ENCODE results near the gene CYP11A1.
A peak's percentile ranks its signal among the peaks of the same experiment; 100 is the strongest.

The CYP11A1 gene

GRCh38 chr15:74339371-74339770 lies 28.1 kb downstream of the CYP11A1 start:
- no peaks in the 10 kb centered on the region for H3K36me3 ChIP-seq (ENCODE audit: low read depth)
- no peak for TF ChIP-seq CTCF (IDR thresholded peaks at IDR 0.05; ENCODE audit: poor library complexity, severe bottlenecking)
- H3K4me1 ChIP-seq (ENCODE audit: insufficient read depth, poor library complexity, severe bottlenecking): peaks cover 8% of the 10 kb centered on the region
- H3K27ac ChIP-seq (ENCODE audit: poor library complexity, severe bottlenecking): no peak overlapping the region
- no peak for ATAC-seq (ENCODE audit: low read depth)
- H3K9me3 ChIP-seq (ENCODE audit: severe bottlenecking): no peaks in the 10 kb centered on the region
- DNase-seq (ENCODE audit: low spot score): no peak
- H3K4me3 ChIP-seq (ENCODE audit: severe bottlenecking): no peak overlapping the region
- H3K27me3 ChIP-seq (ENCODE audit: insufficient read depth, poor library complexity, severe bottlenecking): no peaks in the 10 kb centered on the region

DNA sequence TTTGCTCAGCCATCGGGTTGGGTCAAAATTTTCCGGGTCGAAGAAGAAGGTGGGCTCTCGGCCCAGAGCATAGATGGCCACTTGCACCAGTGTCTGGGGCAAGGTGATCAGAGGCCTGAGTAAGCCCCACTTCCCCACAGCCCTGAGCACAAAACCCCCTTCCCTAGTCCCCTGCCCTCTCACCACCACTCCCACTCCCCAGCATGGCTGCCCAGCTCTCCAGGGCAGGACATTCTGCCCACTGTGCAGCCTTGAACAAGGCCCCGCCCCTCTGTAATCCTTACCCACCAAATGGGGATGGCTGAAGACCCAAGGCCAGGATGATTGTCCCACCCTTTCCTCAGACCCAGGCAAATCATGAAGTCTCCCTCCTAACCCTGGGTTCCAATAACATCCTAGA lies 28.8 kb downstream of the CYP11A1 start:
- H3K4me1 ChIP-seq (ENCODE audit: insufficient read depth, poor library complexity, severe bottlenecking): peaks cover 8% of the 10 kb centered on the region
- TF ChIP-seq CTCF (IDR thresholded peaks at IDR 0.05; ENCODE audit: poor library complexity, severe bottlenecking): no peak
- H3K27ac ChIP-seq (ENCODE audit: poor library complexity, severe bottlenecking): no peak overlapping the region
- no peaks in the 10 kb centered on the region for H3K27me3 ChIP-seq (ENCODE audit: insufficient read depth, poor library complexity, severe bottlenecking)
- DNase-seq (ENCODE audit: low spot score): no peak
- H3K36me3 ChIP-seq (ENCODE audit: low read depth): no peaks in the 10 kb centered on the region
- no peaks in the 10 kb centered on the region for H3K9me3 ChIP-seq (ENCODE audit: severe bottlenecking)
- no peak for ATAC-seq (ENCODE audit: low read depth)
- no peak overlapping the region for H3K4me3 ChIP-seq (ENCODE audit: severe bottlenecking)

DNA sequence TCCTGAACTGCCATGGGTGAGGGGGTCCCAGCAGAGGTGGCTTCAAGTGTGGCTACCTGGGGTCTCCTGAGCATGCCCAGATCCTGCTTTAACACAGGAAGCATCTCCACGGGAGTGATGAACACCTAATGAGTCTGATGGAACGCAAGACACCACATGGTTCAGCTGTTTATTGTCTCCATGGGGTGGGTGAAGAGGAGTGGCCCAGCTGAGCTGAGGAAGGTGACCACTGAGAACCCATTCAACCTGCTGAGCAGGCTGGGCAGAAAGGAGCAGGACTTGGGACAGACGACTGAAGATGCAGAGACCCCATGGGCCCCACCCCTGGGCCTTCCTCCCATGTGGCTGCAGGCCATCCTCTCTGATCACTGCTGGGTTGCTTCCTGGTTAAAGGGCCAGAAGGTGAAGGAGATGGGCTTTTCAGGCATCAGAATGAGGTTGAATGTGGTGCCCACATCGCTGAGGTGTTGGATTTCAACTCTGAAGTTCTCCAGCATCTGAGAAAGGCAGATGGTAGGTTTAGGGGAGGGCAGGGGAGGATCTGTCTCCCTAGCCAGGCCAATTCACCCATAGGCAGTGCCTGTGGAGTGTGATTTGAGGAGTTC lies 29.7 kb downstream of the CYP11A1 start:
- peak; percentile 52 for DNase-seq (ENCODE audit: low spot score)

DNA sequence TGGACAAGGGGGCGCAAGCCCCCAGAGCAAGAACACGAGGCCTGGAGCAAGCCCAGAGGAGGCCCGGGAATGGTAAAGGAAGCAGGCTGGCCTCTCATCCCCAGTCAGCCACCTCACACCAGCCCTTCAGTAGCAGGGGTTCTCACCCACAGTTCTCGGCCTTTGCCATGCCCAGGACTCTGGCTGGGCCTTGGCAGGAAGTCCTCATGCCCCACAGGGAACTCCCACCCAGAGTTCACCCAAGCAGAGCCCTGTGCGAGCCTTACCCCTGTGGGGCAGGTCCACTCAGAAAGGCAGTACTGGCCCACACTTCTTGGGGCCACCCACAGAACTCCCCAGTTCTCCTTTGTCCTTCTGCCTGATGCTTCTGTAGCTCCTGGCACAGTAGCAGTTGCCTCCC lies 30.3 kb downstream of the CYP11A1 start:
- H3K4me1 ChIP-seq (ENCODE audit: insufficient read depth, poor library complexity, severe bottlenecking): peaks cover 8% of the 10 kb centered on the region
- DNase-seq (ENCODE audit: low spot score) (peak; percentile 54), ATAC-seq (ENCODE audit: low read depth) (no peak)
- no peaks in the 10 kb centered on the region for H3K9me3 ChIP-seq (ENCODE audit: severe bottlenecking)
- no peak overlapping the region for H3K27ac ChIP-seq (ENCODE audit: poor library complexity, severe bottlenecking)
- H3K36me3 ChIP-seq (ENCODE audit: low read depth): no peaks in the 10 kb centered on the region
- no peak for TF ChIP-seq CTCF (IDR thresholded peaks at IDR 0.05; ENCODE audit: poor library complexity, severe bottlenecking)
- H3K27me3 ChIP-seq (ENCODE audit: insufficient read depth, poor library complexity, severe bottlenecking): no peaks in the 10 kb centered on the region
- H3K4me3 ChIP-seq (ENCODE audit: severe bottlenecking): no peak overlapping the region

More for the DNA sequence above, 29.7 kb downstream of the CYP11A1 start:
- H3K4me1 ChIP-seq (ENCODE audit: insufficient read depth, poor library complexity, severe bottlenecking): peaks cover 8% of the 10 kb centered on the region
- no peak overlapping the region for H3K4me3 ChIP-seq (ENCODE audit: severe bottlenecking)
- ATAC-seq (ENCODE audit: low read depth): no peak
- H3K36me3 ChIP-seq (ENCODE audit: low read depth): no peaks in the 10 kb centered on the region
- H3K9me3 ChIP-seq (ENCODE audit: severe bottlenecking): no peaks in the 10 kb centered on the region
- no peak overlapping the region for H3K27ac ChIP-seq (ENCODE audit: poor library complexity, severe bottlenecking)
- no peak for TF ChIP-seq CTCF (IDR thresholded peaks at IDR 0.05; ENCODE audit: poor library complexity, severe bottlenecking)
- no peaks in the 10 kb centered on the region for H3K27me3 ChIP-seq (ENCODE audit: insufficient read depth, poor library complexity, severe bottlenecking)
